ENCODE data around the gene TMEM80.
"Not testable (repeated sequence)": the region's sequence is repeated elsewhere in the genome, so short reads cannot be mapped to it uniquely, and the experiment has no call there.

Gene TMEM80

DNA sequence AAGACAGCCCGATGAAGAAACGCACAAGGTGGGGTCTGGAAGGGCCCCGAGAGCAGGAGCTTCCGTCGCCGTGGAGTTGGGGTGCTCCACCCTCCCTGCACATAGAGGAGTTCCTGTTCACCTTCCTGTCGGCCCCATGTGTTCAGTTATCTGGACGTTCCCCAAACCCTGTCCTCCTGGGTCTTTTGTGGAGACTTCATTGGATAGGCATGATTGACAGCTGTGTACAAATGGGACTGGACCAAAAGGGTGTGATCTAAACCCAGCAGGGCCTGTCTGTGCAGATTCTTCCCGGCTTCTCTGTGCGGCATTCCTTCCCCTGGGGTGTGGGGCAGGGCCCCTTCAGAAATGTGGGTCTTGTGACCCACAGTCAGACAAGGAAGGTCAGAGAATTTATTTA, 42.3 kb downstream of the TMEM80 start:
- in situ Hi-C loops (cut with HindIII; ENCODE audit: low sequenced_read_pairs) = not testable (repeated sequence)

GRCh38 chr11:742156-742546, 46.5 kb downstream of the TMEM80 start:
- in situ Hi-C loops (cut with HindIII; ENCODE audit: low sequenced_read_pairs) = no loop called here

GRCh38 chr11:742571-743201, 47.1 kb downstream of the TMEM80 start:
- in situ Hi-C loops (cut with HindIII; ENCODE audit: low sequenced_read_pairs) = no loop called here

GRCh38 chr11:745428-745827, 49.8 kb downstream of the TMEM80 start:
- in situ Hi-C loops (cut with HindIII; ENCODE audit: low sequenced_read_pairs) = no loop called here

- in situ Hi-C loops (cut with HindIII; ENCODE audit: low sequenced_read_pairs) = no loop called here
Observed at GRCh38 chr11:746289-747157, 50.9 kb downstream of the TMEM80 start.

DNA sequence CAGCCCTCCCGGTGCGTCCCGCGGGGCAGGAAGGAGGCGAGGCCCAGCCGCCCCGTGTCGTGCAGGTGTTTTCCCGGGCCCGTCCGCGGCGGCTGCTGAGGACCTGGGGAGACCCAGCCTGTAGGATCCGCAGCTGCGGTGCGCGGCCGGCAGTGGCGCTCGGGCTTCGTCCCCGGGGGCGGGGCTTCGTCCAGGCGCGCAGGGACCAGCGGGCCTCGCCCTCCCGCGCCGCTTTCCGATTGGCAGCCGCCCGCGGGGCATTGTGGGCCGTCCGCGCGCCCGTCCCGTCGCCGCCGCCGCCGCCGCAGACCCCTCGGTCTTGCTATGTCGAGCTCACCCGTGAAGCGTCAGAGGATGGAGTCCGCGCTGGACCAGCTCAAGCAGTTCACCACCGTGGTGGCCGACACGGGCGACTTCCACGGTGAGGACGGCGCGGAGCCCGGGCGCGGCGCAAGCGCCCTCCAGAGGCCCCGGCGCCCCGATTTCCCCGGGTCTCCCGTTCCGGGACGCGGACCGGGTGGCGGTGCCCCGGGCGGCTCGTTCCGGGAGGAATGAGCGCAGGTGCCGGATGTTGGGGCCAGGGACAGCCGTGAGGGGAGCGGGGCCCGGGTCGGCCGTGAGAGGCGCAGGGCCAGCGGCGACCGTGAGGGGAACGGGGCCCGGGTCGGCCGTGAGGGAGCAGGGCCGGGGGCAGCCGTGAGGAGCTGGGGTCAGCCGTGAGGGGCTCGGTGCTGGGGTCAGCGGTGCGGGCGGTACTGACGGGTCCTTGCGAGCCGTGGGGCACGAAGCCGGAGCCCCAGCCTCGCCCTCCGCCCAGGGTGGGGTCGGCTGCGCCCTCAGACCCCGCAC, 51.8 kb downstream of the TMEM80 start, which contains the start of gene TALDO1:
TSS of gene TALDO1 (plus strand) at position 307 of the 849 bp plus-strand sequence. CDS start at position 325, 18 bp downstream.
- in situ Hi-C loops (cut with HindIII; ENCODE audit: low sequenced_read_pairs) = no loop called here

- in situ Hi-C loops (cut with HindIII; ENCODE audit: low sequenced_read_pairs) = no loop called here
Observed at GRCh38 chr11:748007-748359, 52.4 kb downstream of the TMEM80 start.

DNA sequence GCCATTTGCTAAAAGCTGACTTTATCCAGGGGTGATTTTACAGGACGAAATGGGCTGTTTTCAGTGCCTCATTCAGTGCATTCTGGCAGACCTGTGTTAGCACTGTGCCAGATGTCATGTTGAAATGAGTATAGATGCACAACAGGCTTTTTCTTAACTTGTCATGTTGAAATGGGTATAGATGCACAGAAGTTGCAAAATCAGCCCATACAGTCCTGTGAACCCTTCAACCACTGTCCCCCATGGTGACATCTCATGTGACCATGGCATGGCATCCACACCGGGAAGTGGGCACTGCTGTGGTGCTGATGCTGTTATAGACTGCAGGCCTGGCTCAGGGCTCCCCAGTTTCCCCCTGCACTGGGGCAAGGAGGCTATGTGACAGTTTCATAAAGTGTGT, 54.1 kb downstream of the TMEM80 start:
- in situ Hi-C loops (cut with HindIII; ENCODE audit: low sequenced_read_pairs) = loop anchor here (25.0 kb wide), 1 partner anchor 87 kb away; no protein-coding TSS in a partner anchor
